ENCODE results near the gene CDK2.

- no peak for TF ChIP-seq RAD21 (IDR thresholded peaks at IDR 0.05; ENCODE audit: low read length)
- no peak for TF ChIP-seq CTCF (IDR thresholded peaks at IDR 0.05)
- TF ChIP-seq ZBTB33 (IDR thresholded peaks at IDR 0.05; ENCODE audit: borderline replicate concordance, low read depth): no peak
- TF ChIP-seq YY1 (IDR thresholded peaks at IDR 0.05; ENCODE audit: low read depth): no peak
- TF ChIP-seq RFX5 (IDR thresholded peaks at IDR 0.05; ENCODE audit: low read length): no peak
- no peak for TF ChIP-seq IRF3 (IDR thresholded peaks at IDR 0.05; ENCODE audit: low read depth, low read length)
- no peak for TF ChIP-seq RXRA (IDR thresholded peaks at IDR 0.05; ENCODE audit: borderline replicate concordance, low read depth)
- no peak for TF ChIP-seq FOXJ3 (CRISPR knock-in tag; IDR thresholded peaks at IDR 0.05)
These were observed 27.7 kb upstream of the CDK2 start for GRCh38 chr12:55938826-55939501.
